Heart right ventricle (tissue), 16 donors: Measurements from ENCODE around the gene SEC63. TPM values are rescaled to one million over a fixed set of nuclear protein-coding genes. Genes with fewer than 3 reads are reported as not detected.
"Not testable (repeated sequence)": the region's sequence is repeated elsewhere in the genome, so short reads cannot be mapped to it uniquely, and the experiment has no call there.

Experiments used
- ATAC-seq, 8 donors: fragments of 200-7000 bp; cut with Tn5 transposase; one replicate each; pipeline ENCODE4 v1.9.1; 2020; ENCODE audit warnings: mild to moderate bottlenecking in 8 of 8, moderate library complexity in 8 of 8, moderate number of reproducible peaks in 1 of 8
- DNase-seq, 2 donors: peaks; one replicate each; pipeline ENCODE4 v3.0.0-alpha.2; 2020
- H3K27ac ChIP-seq, 10 donors: fragments of 200-600 bp; sonication (generic) in 2 of 10; one replicate each; pipeline versions ENCODE4 v1.5.0 to v1.8.0; 2020 to 2022; ENCODE audit warnings: mild to moderate bottlenecking in 3 of 10
- H3K27me3 ChIP-seq, 7 donors: fragments of 200-600 bp; one replicate each; pipeline ENCODE4 v1.8.0; 2021 to 2022; ENCODE audit warnings: mild to moderate bottlenecking in 2 of 7
- H3K36me3 ChIP-seq, 9 donors: fragments of 200-600 bp; sonication (generic) in 1 of 9; one replicate each; pipeline versions ENCODE4 v1.5.0 to v1.8.0; 2020 to 2022; ENCODE audit warnings: mild to moderate bottlenecking in 2 of 9
- H3K4me1 ChIP-seq, 9 donors: fragments of 200-600 bp; sonication (generic) in 1 of 9; one replicate each; pipeline versions ENCODE4 v1.5.0 to v1.8.0; 2020 to 2022; ENCODE audit warnings: mild to moderate bottlenecking in 4 of 9
- H3K4me3 ChIP-seq, 10 donors: fragments of 200-600 bp; sonication (generic) in 2 of 10; one replicate each; pipeline versions ENCODE4 v1.5.0 to v1.8.0; 2020 to 2022; ENCODE audit warnings: mild to moderate bottlenecking in 7 of 10, moderate library complexity in 2 of 10
- H3K9me3 ChIP-seq, 11 donors: fragments of 200-600 bp in 10 of 11; sonication (generic) in 2 of 11; one replicate each; pipeline versions ENCODE4 v1.5.0 to v1.8.0; 2013 to 2022; ENCODE audit warnings: mild to moderate bottlenecking in 2 of 11, control low read depth in 1 of 11, moderate library complexity in 1 of 11
- WGBS, 2 donors: extraction: QIAGEN DNeasy Blood & Tissue Kit; methylation state at CpG; one replicate each; pipeline ENCODE4 v1.1.7; 2013; ENCODE audit warnings: inconsistent platforms in 1 of 2; 5-methylcytosine and 5-hydroxymethylcytosine counted together
- intact Hi-C, 10 donors: fragments of 100-400 bp; cut with DNase I; formaldehyde crosslinking; loops; one replicate each; pipeline versions ENCODE4 v1.11.1 to v1.14.2; 2022
- polyA plus RNA-seq, 2 donors: library from polyadenylated mRNA; stranded (reverse); fragments of 200-250 nt; gene quantifications; one replicate each; pipeline ENCODE4 v1.2.3, GENCODE V29; 2013
- total RNA-seq, 10 donors: library from RNA; stranded (reverse); fragmentation: NEBNext Ultra II Directional in 3 of 10; extraction: Animal tissue kit (Norgen Biotek cat#: 25700) in 3 of 10; gene quantifications; one replicate each; pipeline versions ENCODE4 v1.2.1 to v1.2.4, GENCODE V29; 2021 to 2023
- TF ChIP-seq, protein P1 (sequence below), 9 donors: fragments of 200-600 bp; sonication (generic) in 2 of 9; IDR thresholded peaks; one replicate each; pipeline versions ENCODE4 v1.5.0 to v1.8.0; 2021 to 2022; ENCODE audit warnings: antibody characterized with exemption in 9 of 9, mild to moderate bottlenecking in 5 of 9, moderate library complexity in 1 of 9
- donor health status: Arrhythmogenic right ventricular cardiomyopathy.
- donor health status: ischemic (EF 13 %, LVEDD 7.1; RV severe dilation, severe dysfunction).
- donor health status: healthy with polysubstance abuse.
- donor health status: DM: no; HTN: yes; CAD: no.
- donor health status: DM: no; HTN: no; CAD: no.
- donor health status: ischemic (EF 25% LVEDD 6.9; RV normal size, moderate dysfunction).
- donor health status: ischemic (EF 25% LVEDD 5.7; RV mildly dilated, moderate dysfunction).
- donor health status: healthy.
- donor health status: DM: yes; HTN: yes; CAD: no.
- donor health status: Ischemic cardiomyopathy.
- donor health status: ischemic (EF 35%, LVEDD 5.7; RV mildly dilated, moderate dysfunction).
- donor health status: nonischemic (EF 11% LVEDD 7.7; RV severe dilation, severe dysfunction).
- donor health status: DM: yes; HTN: yes; CAD: no.
- donor health status: PGD.
- donor health status: ischemic (EF 29% LVEDD 5.4; RV normal size, mild dysfunction).
- donor health status: nonischemic (EF 23%, LVEDD 6.1; RV moderate dilation, normal function).

Gene SEC63
- total and polyA plus RNA-seq, 12 donors = 22.5 to 68.3 (median 51.7) TPM

DNA sequence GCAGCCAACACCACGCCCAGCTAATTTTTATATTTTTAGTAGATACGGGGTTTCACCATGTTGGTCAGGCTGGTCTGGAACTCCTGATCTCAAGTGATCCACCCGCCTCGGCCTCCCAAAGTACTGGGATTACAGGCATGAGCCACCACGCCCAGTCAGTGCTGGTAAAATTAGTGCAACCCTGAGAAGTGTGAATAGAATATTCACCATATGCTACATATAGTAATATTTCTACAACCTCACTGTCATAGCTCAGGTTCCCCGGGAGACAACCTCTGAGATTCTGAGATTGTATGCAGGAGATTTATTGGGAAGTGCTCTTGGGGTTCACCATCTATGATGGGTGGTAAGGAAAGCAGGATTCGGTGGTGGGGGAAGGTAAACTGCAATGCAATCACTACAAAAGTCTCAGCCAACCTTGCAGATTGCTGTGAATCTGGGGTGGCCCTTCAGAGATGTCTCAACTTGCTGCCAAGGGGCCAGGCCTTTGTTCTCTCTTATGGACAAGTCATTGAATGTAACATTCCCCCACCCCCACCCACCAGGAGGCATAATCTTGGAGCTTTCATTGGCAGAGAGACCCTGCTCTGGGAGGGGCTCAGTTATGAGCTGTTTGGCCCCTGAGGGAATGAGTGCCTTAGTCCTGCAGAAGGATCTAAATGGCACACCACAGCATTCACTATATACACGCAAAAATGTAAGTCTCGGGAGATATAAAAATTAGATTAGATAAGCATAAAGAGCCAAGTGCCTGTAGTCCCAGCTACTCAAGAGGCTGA, 34.0 kb upstream of the SEC63 start:
- H3K27ac ChIP-seq = no peak overlapping the region
- H3K9me3 ChIP-seq = no peaks in the 10 kb centered on the region
- WGBS, 2 donors = 82 to 84% methylated on average over 9 of the region's 9 CpGs
- peaks cover 0 to 6% (median 0%) of the 10 kb centered on the region in 7 donors for H3K27me3 ChIP-seq
- no peak for ATAC-seq
- intact Hi-C loops = no loop called here
- H3K36me3 ChIP-seq = no peaks in the 10 kb centered on the region
- TF ChIP-seq, protein P1, sequence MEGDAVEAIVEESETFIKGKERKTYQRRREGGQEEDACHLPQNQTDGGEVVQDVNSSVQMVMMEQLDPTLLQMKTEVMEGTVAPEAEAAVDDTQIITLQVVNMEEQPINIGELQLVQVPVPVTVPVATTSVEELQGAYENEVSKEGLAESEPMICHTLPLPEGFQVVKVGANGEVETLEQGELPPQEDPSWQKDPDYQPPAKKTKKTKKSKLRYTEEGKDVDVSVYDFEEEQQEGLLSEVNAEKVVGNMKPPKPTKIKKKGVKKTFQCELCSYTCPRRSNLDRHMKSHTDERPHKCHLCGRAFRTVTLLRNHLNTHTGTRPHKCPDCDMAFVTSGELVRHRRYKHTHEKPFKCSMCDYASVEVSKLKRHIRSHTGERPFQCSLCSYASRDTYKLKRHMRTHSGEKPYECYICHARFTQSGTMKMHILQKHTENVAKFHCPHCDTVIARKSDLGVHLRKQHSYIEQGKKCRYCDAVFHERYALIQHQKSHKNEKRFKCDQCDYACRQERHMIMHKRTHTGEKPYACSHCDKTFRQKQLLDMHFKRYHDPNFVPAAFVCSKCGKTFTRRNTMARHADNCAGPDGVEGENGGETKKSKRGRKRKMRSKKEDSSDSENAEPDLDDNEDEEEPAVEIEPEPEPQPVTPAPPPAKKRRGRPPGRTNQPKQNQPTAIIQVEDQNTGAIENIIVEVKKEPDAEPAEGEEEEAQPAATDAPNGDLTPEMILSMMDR (IDR thresholded peaks at IDR 0.05) = no peak
- DNase-seq = no peak
- no peaks in the 10 kb centered on the region for H3K4me1 ChIP-seq
- no peak overlapping the region for H3K4me3 ChIP-seq

DNA sequence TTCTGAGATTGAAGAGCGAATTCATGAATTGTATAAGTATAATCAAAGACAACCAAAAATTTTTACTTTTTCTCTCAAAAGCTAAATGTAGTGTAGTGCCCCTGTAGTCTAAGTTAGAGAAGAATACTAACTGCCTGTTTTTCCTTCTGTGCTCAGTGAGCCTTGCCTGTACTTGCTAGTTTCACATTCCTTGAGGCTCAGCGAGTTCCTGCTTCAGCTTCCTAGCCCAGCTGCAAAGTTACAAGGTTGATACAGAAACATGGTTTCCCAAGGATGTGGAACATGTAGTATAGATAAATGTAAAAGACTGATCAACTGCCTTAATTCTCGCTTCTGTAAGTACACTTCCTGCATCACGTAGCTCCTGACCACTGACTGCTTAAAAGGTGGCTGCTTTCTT, 33.1 kb upstream of the SEC63 start:
- Histone ChIP-seq H3K36me3 (no peaks in the 10 kb centered on the region), H3K27ac (no peak overlapping the region), H3K4me3 (no peak overlapping the region), H3K4me1 (no peaks in the 10 kb centered on the region), H3K9me3 (no peaks in the 10 kb centered on the region), H3K27me3 (peaks cover 0 to 6% (median 0%) of the 10 kb centered on the region in 7 donors)
- DNase-seq (no peak), ATAC-seq (no peak)
- WGBS, 2 donors = 63% methylated on average over 4 of the region's 4 CpGs
- intact Hi-C loops = no loop called here
- TF ChIP-seq, protein P1 (IDR thresholded peaks at IDR 0.05) = no peak

DNA sequence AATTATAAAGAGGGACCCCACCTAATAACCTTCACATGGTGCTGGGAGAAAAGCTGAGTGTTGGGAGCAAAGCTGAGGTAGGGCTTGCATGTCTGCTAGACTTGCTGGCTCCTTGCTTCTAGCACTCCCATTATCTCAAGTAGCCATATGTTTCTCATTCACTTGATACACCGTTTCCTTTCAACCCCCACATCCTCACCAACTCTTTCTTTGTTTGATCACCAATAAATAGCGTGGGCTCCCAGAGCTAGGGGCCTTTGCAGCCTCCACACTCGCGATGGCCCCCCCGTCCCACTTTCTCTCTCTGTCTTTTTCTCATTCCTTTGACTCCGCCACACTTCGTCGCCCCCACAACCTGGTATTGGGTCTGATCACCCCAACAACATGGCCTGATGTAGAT, 32.6 kb upstream of the SEC63 start:
- intact Hi-C loops, H3K36me3 ChIP-seq, ATAC-seq, DNase-seq, H3K27me3 ChIP-seq, H3K9me3 ChIP-seq, H3K4me1 ChIP-seq, H3K27ac ChIP-seq, H3K4me3 ChIP-seq: not testable (repeated sequence)
- WGBS, 2 donors = 56 to 64% methylated on average over 8 of the region's 8 CpGs

DNA sequence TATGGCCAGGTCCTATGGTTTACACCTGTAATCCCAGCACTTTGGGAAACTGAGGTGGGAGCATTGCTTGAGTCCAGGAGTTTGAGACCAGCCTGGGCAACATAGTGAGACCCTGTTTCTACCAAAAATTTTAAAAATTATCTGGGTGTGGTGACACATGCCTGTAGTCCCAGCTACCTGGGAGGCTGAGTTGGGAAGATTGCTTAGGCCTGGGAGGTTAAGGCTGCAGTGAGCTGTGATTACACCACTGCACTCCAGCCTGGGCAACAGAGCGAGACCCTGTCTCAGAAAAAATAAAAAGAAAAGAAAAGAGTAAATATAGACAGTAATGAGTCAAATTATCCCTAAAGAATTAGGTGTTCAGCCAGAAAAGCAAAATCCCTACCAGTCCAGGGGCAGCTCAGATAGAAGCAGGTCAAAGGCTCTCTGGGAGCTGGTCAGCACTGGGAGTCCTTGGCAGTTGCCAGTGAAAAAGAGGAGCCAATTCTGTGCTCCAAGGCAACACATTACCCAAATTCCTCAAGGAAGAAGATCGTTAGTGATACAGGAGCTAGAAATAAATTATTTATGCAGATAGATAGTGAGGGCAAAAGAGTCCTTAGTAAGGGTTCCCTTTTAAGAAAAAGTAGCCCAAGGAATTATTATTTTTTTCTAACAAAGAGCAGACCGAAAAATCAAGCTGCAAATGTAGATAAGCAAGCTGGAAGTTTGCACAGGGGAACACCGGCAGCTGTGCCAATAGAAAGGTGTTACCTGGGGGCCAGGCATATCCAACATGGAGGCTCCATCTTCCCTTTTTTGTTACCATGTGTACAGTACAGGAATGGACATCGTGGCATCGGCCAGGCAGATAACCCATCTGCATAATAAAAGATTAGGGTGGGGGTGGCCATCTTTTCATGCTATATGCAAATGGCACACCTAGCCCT, 31.4 kb upstream of the SEC63 start:
- Histone ChIP-seq H3K36me3 (no peaks in the 10 kb centered on the region), H3K27ac (no peak overlapping the region), H3K4me1 (no peaks in the 10 kb centered on the region), H3K27me3 (peaks cover 0 to 6% (median 0%) of the 10 kb centered on the region in 7 donors), H3K9me3 (no peaks in the 10 kb centered on the region), H3K4me3 (no peak overlapping the region)
- 55 to 61% methylated on average over 6 of the region's 6 CpGs for WGBS, 2 donors
- TF ChIP-seq, protein P1 (IDR thresholded peaks at IDR 0.05) = no peak
- ATAC-seq (no peak), DNase-seq (no peak)
- intact Hi-C loops = loop anchor here in 1 of 10 donors (10.0 kb wide), 1 partner anchor 535 kb away; no protein-coding TSS in a partner anchor
